SK-N-MC (cell line): ENCODE results near the gene PSMB11.

Experiments
- EZH2 ChIP-seq: fragments of 200-600 bp; sonication (generic); IDR thresholded peaks from one replicate; pipeline ENCODE4 v1.6.1; 2017; ENCODE audit warnings: antibody characterized with exemption
- FOXP2 ChIP-seq: optimal IDR thresholded peaks from 2 replicates; pipeline ENCODE3; 2011; ENCODE audit warnings: mild to moderate bottlenecking, moderate library complexity; ENCODE audit not compliant: insufficient read depth; ENCODE audit errors: extremely low read length, control extremely low read depth
- POLR2AphosphoS5 ChIP-seq: IDR thresholded peaks from 2 replicates; pipeline ENCODE4 v1.6.1; 2012; ENCODE audit warnings: mild to moderate bottlenecking, low read depth, low read length, borderline replicate concordance

- TF ChIP-seq POLR2AphosphoS5 (peak; percentile 52), EZH2 (no peak), FOXP2 (no peak)
These were observed 26.9 kb downstream of the PSMB11 start for GRCh38 chr14:23068789-23069412.
